ACC112 (cell line): ENCODE data around the gene MBOAT7.
"Not testable (repeated sequence)": the region's sequence is repeated elsewhere in the genome, so short reads cannot be mapped to it uniquely, and the experiment has no call there.

ENCODE experiments used
- H2AFZ ChIP-seq: fragments of 200-600 bp; sonication (generic); one replicate; pipeline ENCODE4 v1.6.0; 2017; ENCODE audit warnings: antibody characterized with exemption, low read length; ENCODE audit not compliant: unreplicated experiment
- H3K27ac ChIP-seq: fragments of 200-600 bp; sonication (generic); 2 replicates; pipeline ENCODE4 v1.5.1; 2014; ENCODE audit warnings: low read depth, mild to moderate bottlenecking, antibody characterized with exemption, low read length, moderate library complexity
- H3K27me3 ChIP-seq: fragments of 200-600 bp; sonication (generic); 2 replicates; pipeline ENCODE4 v1.6.1; 2014; ENCODE audit warnings: mild to moderate bottlenecking, antibody characterized with exemption, low read length, moderate library complexity, mixed read lengths; ENCODE audit not compliant: insufficient read depth
- H3K36me3 ChIP-seq: fragments of 200-600 bp; sonication (generic); 2 replicates; pipeline ENCODE4 v1.6.1; 2016; ENCODE audit warnings: mild to moderate bottlenecking, antibody characterized with exemption, low read length, moderate library complexity, mixed read lengths; ENCODE audit not compliant: insufficient read depth
- H3K4me1 ChIP-seq: fragments of 200-600 bp; sonication (generic); one replicate; pipeline ENCODE4 v1.6.1; 2016; ENCODE audit warnings: low read length, mixed read lengths; ENCODE audit not compliant: insufficient read depth, unreplicated experiment, control insufficient read depth
- H3K4me3 ChIP-seq: fragments of 200-600 bp; sonication (generic); 2 replicates; pipeline ENCODE4 v1.5.1; 2014; ENCODE audit warnings: mild to moderate bottlenecking, low read depth, low read length
- H3K79me2 ChIP-seq: fragments of 200-600 bp; sonication (generic); one replicate; pipeline ENCODE4 v1.6.0; 2016; ENCODE audit warnings: low read length; ENCODE audit not compliant: control insufficient read depth, unreplicated experiment, insufficient read depth

The MBOAT7 gene

GRCh38 chr19:54172471-54173358 lies 16.7 kb downstream of the MBOAT7 start, which contains the start of gene TMC4:
Gene TMC4, minus strand, starts transcription at chr19:54173160. Its CDS starts 43 bp downstream, at chr19:54173117.
- no peaks in the 10 kb centered on the region for H3K36me3 ChIP-seq
- H3K27ac ChIP-seq: no peak within 1 kb of the TSS
- no peaks in the 10 kb centered on the region for H3K79me2 ChIP-seq
- no peak within 1 kb of the TSS for H3K4me3 ChIP-seq
- no peaks in the 10 kb centered on the region for H3K27me3 ChIP-seq
- H2AFZ ChIP-seq: no peak within 1 kb of the TSS
- peaks cover 3% of the 10 kb centered on the region for H3K4me1 ChIP-seq

GRCh38 chr19:54171736-54172431 lies 17.5 kb downstream of the MBOAT7 start:
- H3K4me3 ChIP-seq, H3K27me3 ChIP-seq, H3K27ac ChIP-seq, H2AFZ ChIP-seq, H3K36me3 ChIP-seq, H3K4me1 ChIP-seq, H3K79me2 ChIP-seq: not testable (repeated sequence)

- Histone ChIP-seq H3K36me3 (no peaks in the 10 kb centered on the region), H2AFZ (no peak overlapping the region), H3K4me1 (peaks cover 3% of the 10 kb centered on the region), H3K27ac (no peak overlapping the region), H3K27me3 (peaks cover 6% of the 10 kb centered on the region; the same call in 1 of the 2 replicates), H3K4me3 (no peak overlapping the region), H3K79me2 (no peaks in the 10 kb centered on the region)
These were observed 20.1 kb downstream of the MBOAT7 start for GRCh38 chr19:54169149-54169740.

- no peak overlapping the region for H2AFZ ChIP-seq
- H3K36me3 ChIP-seq: no peaks in the 10 kb centered on the region
- no peak overlapping the region for H3K4me3 ChIP-seq
- H3K4me1 ChIP-seq: peaks cover 3% of the 10 kb centered on the region
- no peak overlapping the region for H3K27ac ChIP-seq
- no peaks in the 10 kb centered on the region for H3K79me2 ChIP-seq
- peaks cover 7% of the 10 kb centered on the region; the same call in 1 of the 2 replicates for H3K27me3 ChIP-seq
These were observed 21.0 kb downstream of the MBOAT7 start for GRCh38 chr19:54168174-54168917.

GRCh38 chr19:54165222-54165621 lies 24.2 kb downstream of the MBOAT7 start:
- H3K27ac ChIP-seq: no peak overlapping the region
- no peak overlapping the region for H3K4me3 ChIP-seq
- peaks cover 7% of the 10 kb centered on the region; the same call in 1 of the 2 replicates for H3K27me3 ChIP-seq
- H3K79me2 ChIP-seq: no peaks in the 10 kb centered on the region
- no peaks in the 10 kb centered on the region for H3K36me3 ChIP-seq
- H3K4me1 ChIP-seq: peaks cover 6% of the 10 kb centered on the region
- no peak overlapping the region for H2AFZ ChIP-seq

GRCh38 chr19:54164369-54165068 lies 24.9 kb downstream of the MBOAT7 start:
- no peak overlapping the region for H3K4me3 ChIP-seq
- H3K4me1 ChIP-seq: peaks cover 6% of the 10 kb centered on the region
- peaks cover 7% of the 10 kb centered on the region; the same call in 1 of the 2 replicates for H3K27me3 ChIP-seq
- no peaks in the 10 kb centered on the region for H3K79me2 ChIP-seq
- H2AFZ ChIP-seq: no peak overlapping the region
- H3K27ac ChIP-seq: no peak overlapping the region
- no peaks in the 10 kb centered on the region for H3K36me3 ChIP-seq

GRCh38 chr19:54162884-54163283 lies 26.5 kb downstream of the MBOAT7 start:
- H2AFZ ChIP-seq: no peak overlapping the region
- H3K79me2 ChIP-seq: peaks cover 3% of the 10 kb centered on the region
- H3K36me3 ChIP-seq: no peaks in the 10 kb centered on the region
- H3K4me3 ChIP-seq: peak overlapping the region; percentile 58; the same call in 1 of the 2 replicates
- peaks cover 7% of the 10 kb centered on the region; the same call in 1 of the 2 replicates for H3K27me3 ChIP-seq
- no peak overlapping the region for H3K27ac ChIP-seq
- H3K4me1 ChIP-seq: peaks cover 11% of the 10 kb centered on the region

GRCh38 chr19:54162241-54162805 lies 27.1 kb downstream of the MBOAT7 start:
- Histone ChIP-seq H3K4me1 (peaks cover 11% of the 10 kb centered on the region), H2AFZ (no peak overlapping the region), H3K27me3 (peaks cover 7% of the 10 kb centered on the region; the same call in 1 of the 2 replicates), H3K4me3 (peak overlapping the region; percentile 58; the same call in 1 of the 2 replicates), H3K79me2 (peaks cover 3% of the 10 kb centered on the region), H3K27ac (no peak overlapping the region), H3K36me3 (no peaks in the 10 kb centered on the region)

GRCh38 chr19:54160854-54161253 lies 28.5 kb downstream of the MBOAT7 start:
- Histone ChIP-seq H3K27me3 (peaks cover 7% of the 10 kb centered on the region; the same call in 1 of the 2 replicates), H3K27ac (peak overlapping the region; percentile 78; the same call in 1 of the 2 replicates)

More at GRCh38 chr19:54160854-54161253, 28.5 kb downstream of the MBOAT7 start:
- Histone ChIP-seq H3K4me1 (peaks cover 11% of the 10 kb centered on the region), H3K36me3 (no peaks in the 10 kb centered on the region), H3K4me3 (peak overlapping the region; percentile 86), H2AFZ (no peak overlapping the region), H3K79me2 (peaks cover 3% of the 10 kb centered on the region)
